GM18520 (cell line): ENCODE measurements around the gene MRPL40.

ENCODE experiments used
- ATAC-seq: cut with Tn5 transposase; IDR thresholded peaks from one replicate; pipeline ENCODE4 v1.9.1; 2021; ENCODE audit not compliant: unreplicated experiment

Gene MRPL40

DNA sequence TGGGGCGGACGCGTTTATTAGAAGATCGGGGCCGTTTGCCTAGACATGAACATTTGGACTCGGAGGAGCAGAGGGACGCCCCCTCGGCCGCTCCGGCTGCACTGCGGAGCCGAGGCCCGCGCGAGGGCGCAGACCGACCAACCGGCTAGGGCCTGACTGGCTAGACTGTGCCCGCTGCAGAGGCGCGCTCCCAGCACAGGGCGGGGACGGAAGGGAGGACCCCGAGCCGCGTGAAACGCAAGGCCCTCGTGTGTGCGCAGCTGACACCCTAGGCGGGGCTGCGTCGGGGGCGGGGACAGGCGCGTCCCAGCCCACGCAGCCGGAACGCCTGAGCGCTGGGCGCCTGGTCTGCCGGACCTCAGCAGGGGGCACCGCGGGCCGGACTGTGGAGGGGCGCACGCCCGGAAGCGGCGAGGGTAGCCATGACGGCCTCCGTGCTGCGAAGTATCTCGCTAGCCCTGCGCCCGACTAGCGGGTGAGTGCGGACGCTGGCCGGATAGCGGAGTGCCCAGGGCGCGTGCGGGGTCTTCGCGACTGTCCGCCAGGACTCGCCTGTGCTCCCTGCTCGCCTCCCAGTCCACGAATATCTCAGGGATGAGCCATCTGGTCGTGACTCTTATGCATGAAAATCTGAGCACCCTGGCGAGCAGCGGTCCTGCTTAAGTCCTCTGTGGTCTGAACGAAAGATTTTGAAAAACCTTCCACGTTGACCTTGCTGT lies at the start of gene MRPL40:
Gene MRPL40, plus strand, starts transcription at position 413 of the 719 bp plus-strand sequence. Its CDS starts 10 bp downstream, at position 423.
- ATAC-seq = peak; percentile 69

DNA sequence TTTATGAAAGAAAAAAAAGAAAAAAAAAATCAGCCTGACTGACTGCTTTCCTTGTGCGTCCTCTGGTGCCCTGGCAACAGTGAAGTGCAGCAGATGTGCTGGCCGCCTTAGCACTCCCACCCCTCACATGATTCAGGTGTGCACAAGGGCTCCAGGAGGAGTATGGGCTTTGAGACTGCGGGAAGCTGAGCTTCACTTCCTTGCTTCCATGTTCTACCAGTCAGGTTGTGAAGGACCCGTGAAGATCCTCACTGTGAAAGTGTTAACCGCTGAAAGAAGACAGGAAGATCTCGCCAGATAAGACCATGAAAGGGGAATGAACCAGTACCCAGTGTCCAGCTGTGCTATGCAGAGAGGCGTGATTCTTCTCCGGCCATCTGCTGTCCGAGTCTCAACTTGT lies 49.1 kb upstream of the MRPL40 start:
- ATAC-seq = no peak

GRCh38 chr22:19385221-19385906 lies 47.0 kb upstream of the MRPL40 start:
- no peak for ATAC-seq

GRCh38 chr22:19386248-19386647 lies 46.1 kb upstream of the MRPL40 start:
- ATAC-seq = no peak

GRCh38 chr22:19387038-19387437 lies 45.3 kb upstream of the MRPL40 start:
- ATAC-seq = no peak

DNA sequence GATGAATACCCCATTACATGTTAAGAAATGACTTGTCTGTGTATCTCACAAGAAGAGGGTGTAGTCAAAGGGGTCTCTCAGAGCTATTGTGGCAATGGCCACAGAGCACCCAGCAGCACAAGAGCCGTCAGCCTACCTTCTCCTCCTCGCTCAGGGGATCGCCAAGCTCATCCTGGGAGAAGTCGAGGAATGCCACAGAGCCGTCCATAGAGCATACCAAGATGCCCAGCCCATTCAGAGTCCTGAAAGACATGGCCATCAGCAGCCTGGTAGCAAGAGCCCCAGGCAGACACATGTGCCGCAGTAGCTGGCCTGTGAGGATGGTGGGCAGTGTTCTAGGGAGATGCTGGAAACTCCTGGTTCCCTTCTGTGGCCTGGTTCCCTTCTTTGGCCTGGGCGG lies 44.8 kb upstream of the MRPL40 start:
- no peak for ATAC-seq

GRCh38 chr22:19393704-19394103 lies 38.6 kb upstream of the MRPL40 start:
- no peak for ATAC-seq

DNA sequence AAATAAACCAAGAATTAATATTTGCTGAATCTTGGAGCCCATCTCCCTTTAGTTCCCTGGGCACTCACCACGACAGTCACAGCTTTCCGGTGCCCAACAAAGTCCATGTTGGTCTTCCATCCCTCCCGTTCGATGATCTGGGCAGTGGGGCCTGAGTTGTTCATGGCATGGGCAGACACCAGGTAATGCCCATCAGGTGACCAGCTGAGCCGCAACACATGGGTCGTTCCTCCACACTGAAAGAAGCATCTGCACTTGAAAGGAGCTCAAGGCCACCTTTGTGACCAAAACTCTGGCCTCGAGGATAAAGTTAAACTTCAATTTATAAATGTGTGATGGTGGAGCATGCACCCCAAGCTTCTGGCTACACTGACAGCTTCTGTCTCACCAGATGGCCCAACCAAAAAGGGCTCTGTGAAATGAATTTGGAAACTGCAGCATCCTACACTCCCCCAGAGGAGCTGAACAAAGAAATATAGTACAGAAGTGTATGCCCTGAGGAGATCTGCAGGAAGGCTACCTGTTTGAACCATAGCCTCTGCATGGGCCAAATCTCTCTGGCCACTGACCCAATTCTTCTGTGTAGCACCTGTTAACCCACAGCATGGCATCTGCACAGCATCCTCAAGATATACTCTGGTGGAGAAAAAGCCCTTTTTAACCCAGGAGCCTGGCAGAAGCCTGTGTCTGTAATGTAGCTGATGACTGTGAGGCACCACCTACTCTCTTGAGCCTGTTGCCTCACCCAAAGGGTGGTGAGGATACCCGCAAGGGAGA lies 37.9 kb upstream of the MRPL40 start:
- ATAC-seq = no peak

- ATAC-seq = no peak
Measured at GRCh38 chr22:19395276-19395675, 37.1 kb upstream of the MRPL40 start.

GRCh38 chr22:19396561-19396933 lies 35.8 kb upstream of the MRPL40 start:
- no peak for ATAC-seq

DNA sequence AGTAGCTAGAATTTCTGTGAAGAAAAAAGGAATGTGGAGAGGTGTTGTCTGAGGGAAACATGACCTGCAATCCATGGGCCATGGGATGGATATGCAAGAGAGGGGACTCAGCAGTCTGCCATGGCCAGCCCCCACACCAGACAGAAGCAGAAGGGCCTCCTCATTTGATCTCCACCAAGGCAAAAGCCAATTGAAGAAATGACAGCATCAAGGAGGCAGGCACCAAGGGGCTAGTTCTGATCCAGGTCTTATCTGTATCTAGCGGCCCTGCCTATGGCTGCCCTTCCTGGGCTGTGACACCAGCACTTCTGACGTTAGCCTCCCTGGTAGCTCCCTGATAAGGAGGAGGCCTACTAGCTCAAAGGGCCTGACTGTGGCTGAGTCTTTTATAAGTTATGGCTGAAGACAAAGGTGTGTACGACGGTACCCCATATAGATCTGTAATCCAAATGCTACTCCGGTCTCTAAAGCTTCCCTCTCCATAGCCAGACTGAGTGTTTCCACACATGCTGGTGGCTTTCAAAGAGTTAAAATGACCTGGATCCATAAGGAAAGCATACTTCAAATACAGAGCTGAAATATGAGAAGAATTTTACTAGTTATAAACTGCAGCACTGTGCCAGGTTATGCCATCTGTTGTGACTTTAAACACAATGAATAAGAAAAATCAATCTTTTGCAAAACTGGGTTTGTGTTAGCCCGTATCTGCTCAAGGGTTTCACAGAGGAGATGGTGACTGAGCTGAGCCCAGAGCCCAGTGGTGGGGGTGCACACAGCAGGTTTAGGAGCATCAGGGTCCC lies 35.2 kb upstream of the MRPL40 start:
- ATAC-seq = no peak

DNA sequence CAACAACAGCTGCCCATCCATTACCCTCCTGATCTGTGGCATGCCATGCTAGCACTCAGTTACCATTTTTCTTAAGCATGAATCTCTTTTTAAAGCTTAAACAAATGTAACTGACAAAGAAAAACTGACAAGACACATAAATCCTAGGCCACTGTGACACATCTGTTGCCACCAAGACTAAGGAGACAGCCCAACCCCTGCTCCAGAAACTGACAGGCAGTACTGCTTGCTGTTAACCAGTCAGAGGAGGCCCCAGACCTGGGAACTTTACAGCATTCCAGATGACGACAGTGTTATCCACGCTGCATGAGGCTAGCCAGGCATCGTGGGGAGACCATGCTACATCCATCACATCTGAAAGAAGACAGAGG lies 34.6 kb upstream of the MRPL40 start:
- ATAC-seq = no peak

- no peak for ATAC-seq
Measured at GRCh38 chr22:19398206-19398605, 34.1 kb upstream of the MRPL40 start.

DNA sequence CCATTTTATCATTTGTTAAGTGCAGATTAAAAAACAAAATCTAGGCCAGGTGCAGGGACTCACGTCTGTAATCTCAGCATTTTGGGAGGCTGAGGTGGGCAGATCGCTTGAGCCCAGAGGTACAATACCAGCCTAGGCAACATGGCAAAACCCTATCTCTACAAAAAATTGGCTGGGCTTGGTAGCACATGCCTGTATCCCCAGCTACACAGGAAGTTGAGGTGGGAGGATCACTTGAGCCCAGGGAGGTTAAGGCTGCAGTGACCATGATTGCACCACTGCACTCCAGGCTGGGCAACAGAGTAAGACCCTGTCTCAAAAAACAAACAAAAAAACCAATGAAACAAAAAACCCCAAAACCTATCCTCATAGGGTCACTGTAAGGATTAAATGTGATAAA lies 33.7 kb upstream of the MRPL40 start:
- ATAC-seq = no peak

- ATAC-seq = no peak
Measured at GRCh38 chr22:19400881-19401280, 31.5 kb upstream of the MRPL40 start.

GRCh38 chr22:19401483-19401882 lies 30.9 kb upstream of the MRPL40 start:
- no peak for ATAC-seq

DNA sequence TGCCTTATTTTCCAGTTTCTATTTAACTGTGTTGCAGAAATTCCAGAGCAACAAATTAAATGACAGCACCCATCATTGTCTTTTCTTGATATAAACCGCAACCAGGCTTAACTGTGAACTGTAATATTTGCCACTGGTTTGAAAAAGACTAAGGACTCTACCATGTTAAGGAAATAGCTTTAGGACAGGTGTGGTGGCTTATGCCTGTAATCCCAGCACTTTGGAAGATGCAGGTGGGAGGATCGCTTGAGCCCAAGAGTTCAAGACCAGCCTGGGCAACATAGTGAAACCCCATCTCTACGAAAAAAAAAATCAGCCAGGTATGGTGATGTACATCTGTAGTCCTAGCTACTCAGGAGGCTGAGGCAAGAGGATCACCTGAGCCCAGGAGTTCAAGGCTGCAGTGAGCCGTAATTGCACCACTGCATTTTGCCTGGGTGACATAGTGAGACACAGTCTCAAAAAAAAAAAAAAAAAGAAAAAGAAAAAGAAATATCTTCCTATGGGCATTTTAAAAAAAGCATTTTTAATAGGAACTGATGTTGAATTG lies 29.6 kb upstream of the MRPL40 start:
- no peak for ATAC-seq

DNA sequence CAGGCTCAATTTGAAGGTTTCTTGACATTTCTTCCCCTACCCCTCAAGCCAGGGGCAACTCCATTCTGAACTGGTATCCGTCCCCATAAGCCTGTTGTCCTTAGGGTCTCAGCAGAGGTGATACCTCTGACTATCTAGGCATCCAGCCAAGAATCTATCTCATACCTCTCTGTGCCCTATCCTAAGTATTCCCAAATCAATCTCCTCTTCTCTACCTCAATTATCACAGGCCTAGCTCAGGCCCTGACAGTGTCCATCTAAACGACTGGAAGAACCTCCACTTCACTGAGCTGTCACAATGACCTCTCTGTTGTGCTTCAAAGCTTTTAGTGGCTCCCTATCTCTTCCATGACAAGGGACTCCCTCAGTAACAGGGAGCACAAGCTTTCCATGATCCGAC lies 27.7 kb upstream of the MRPL40 start:
- no peak for ATAC-seq

- ATAC-seq = no peak
Measured at GRCh38 chr22:19405133-19405532, 27.2 kb upstream of the MRPL40 start.

GRCh38 chr22:19405652-19406051 lies 26.7 kb upstream of the MRPL40 start:
- no peak for ATAC-seq

DNA sequence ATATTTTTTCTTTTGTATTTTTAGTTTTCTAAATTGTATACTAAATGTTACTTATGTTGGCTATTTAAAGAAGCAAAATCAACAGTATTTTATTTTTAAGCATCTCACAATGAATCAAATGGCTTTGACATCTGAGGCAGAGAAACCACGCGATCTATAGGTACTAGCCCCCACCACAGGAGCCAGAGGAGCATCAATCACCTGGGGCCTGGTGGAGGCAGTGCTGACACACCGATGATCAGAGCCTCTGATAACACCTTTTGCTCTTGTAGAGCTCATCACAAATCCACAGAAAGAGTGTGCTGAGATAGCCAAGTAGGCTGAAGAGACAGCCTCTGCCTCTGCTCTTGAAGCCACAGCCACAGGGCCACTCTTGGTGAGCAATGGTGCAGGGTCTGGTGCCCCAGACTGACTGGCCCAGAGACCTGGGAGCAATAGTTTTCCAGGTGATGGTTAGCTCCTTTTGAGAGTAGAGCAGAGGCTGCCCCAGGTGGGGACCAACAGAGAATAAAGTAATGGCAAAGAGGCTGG lies 26.0 kb upstream of the MRPL40 start:
- ATAC-seq = no peak
